ENCODE measurements around the gene FOXA1.

Gene FOXA1

GRCh38 chr14:37553935-37554550 lies 41.0 kb downstream of the FOXA1 start:
- DNase-seq, result no peak

GRCh38 chr14:37551119-37551518 lies 43.9 kb downstream of the FOXA1 start:
- DNase-seq, result no peak

GRCh38 chr14:37550511-37550910 lies 44.5 kb downstream of the FOXA1 start:
- no peak for DNase-seq

- DNase-seq, result peak; percentile 17
Measured at GRCh38 chr14:37546621-37547447, 48.2 kb downstream of the FOXA1 start.

GRCh38 chr14:37545174-37545573 lies 49.9 kb downstream of the FOXA1 start:
- DNase-seq, result no peak

GRCh38 chr14:37544407-37544806 lies 50.6 kb downstream of the FOXA1 start:
- DNase-seq, result no peak

GRCh38 chr14:37539992-37540391 lies 55.1 kb downstream of the FOXA1 start:
- DNase-seq, result no peak
